GM12878 (cell line): Measurements from ENCODE around the gene NEB. TPM values are rescaled to one million over a fixed set of nuclear protein-coding genes. Genes with fewer than 3 reads are reported as not detected.
"Not testable (repeated sequence)": the region's sequence is repeated elsewhere in the genome, so short reads cannot be mapped to it uniquely, and the experiment has no call there.

ENCODE experiments used
- ATAC-seq: fragments of 200-7000 bp; cut with Tn5 transposase; 3 replicates; pipeline ENCODE4 v1.9.1; 2020; ENCODE audit warnings: mild to moderate bottlenecking, moderate library complexity
- BruUV-seq: library from RNA; stranded (reverse); fragments of 400-500 nt; replicated peaks from 2 replicates; lab custom pipeline; 2021; lab: Mats Ljungman, UMichigan
- CTCF ChIA-PET: fragments of 300-600 bp; sonication (Branson Sonifier 250); formaldehyde crosslinking; extraction: SDS; loops from one replicate; lab custom pipeline; 2021; ENCODE audit warnings: inconsistent platforms; lab: Yijun Ruan, JAX
- POLR2A ChIA-PET: fragments of 350-600 bp; formaldehyde crosslinking; extraction: SDS; loops from one replicate; lab custom pipeline; 2021; ENCODE audit warnings: inconsistent platforms; lab: Charles Lee
- RAD21 ChIA-PET: fragments of 300-600 bp; sonication (Branson Sonifier 250); formaldehyde crosslinking; loops from one replicate; lab custom pipeline; 2023; ENCODE audit warnings: antibody characterized with exemption; ENCODE audit not compliant: unreplicated experiment; lab: Charles Lee
- SMC1A ChIA-PET: fragments of 300-600 bp; sonication (Branson Sonifier 250); formaldehyde crosslinking; loops from one replicate; lab custom pipeline; 2023; ENCODE audit not compliant: unreplicated experiment, uncharacterized antibody; lab: Charles Lee
- DNase-seq: peaks from one replicate; pipeline ENCODE4 v3.0.0-alpha.2; 2011; ENCODE audit warnings: low read depth, low spot score
- FAIRE-seq: peaks from 3 replicates; lab custom pipeline; 2011; peaks lifted over from hg19 to GRCh38; lab: Jason Lieb, UNC
- H2AFZ ChIP-seq: 2 replicates; pipeline ENCODE4 v1.6.0; 2011; ENCODE audit warnings: low read depth, low read length, control low read depth; ENCODE audit not compliant: control insufficient read depth
- H3K27ac ChIP-seq: 2 replicates; pipeline ENCODE4 v1.5.1; 2011; ENCODE audit warnings: control low read depth; ENCODE audit not compliant: control insufficient read depth, insufficient read depth
- H3K27me3 ChIP-seq, 2 experiments: replicated peaks in 1 of 2; 2 replicates each; pipeline versions ENCODE4 v1.6.0 to v1.6.1; 2011; ENCODE audit warnings: low read length in 1 of 2; ENCODE audit not compliant: control insufficient read depth in 2 of 2, insufficient read depth in 2 of 2
- H3K36me3 ChIP-seq, 2 experiments: 2 replicates each; pipeline ENCODE4 v1.5.1; 2011; ENCODE audit warnings: low read length in 1 of 2; ENCODE audit not compliant: control insufficient read depth in 2 of 2, insufficient read depth in 2 of 2
- H3K4me1 ChIP-seq: 2 replicates; pipeline ENCODE4 v1.6.1; 2011; ENCODE audit warnings: mild to moderate bottlenecking, low read length, moderate library complexity, mixed read lengths; ENCODE audit not compliant: control insufficient read depth, insufficient read depth
- H3K4me2 ChIP-seq: 2 replicates; pipeline ENCODE4 v1.6.0; 2011; ENCODE audit warnings: control low read depth; ENCODE audit not compliant: control insufficient read depth, insufficient read depth
- H3K4me3 ChIP-seq: fragments of 200-600 bp; sonication (generic); 2 replicates; pipeline ENCODE4 v1.5.1; 2016
- H3K79me2 ChIP-seq: 2 replicates; pipeline ENCODE4 v1.6.0; 2011; ENCODE audit warnings: low read length; ENCODE audit not compliant: control insufficient read depth, insufficient read depth
- H3K9ac ChIP-seq: 2 replicates; pipeline ENCODE4 v1.8.0; 2011; ENCODE audit warnings: low read length, control low read depth, mixed read lengths; ENCODE audit not compliant: control insufficient read depth, insufficient read depth
- H3K9me3 ChIP-seq: replicated peaks from 3 replicates; pipeline ENCODE4 v1.5.1; 2011; ENCODE audit warnings: mild to moderate bottlenecking, low read length; ENCODE audit not compliant: control insufficient read depth, insufficient read depth
- H4K20me1 ChIP-seq: 2 replicates; pipeline ENCODE4 v1.6.0; 2011; ENCODE audit not compliant: control insufficient read depth, insufficient read depth
- NFYA ChIP-seq: IDR thresholded peaks from 2 replicates; pipeline ENCODE4 v1.6.1; 2011; ENCODE audit warnings: low read depth, mild to moderate bottlenecking, low read length, improper control_type of control experiment, borderline replicate concordance
- NR2C1 ChIP-seq: fragments of 450-650 bp; IDR thresholded peaks from 2 replicates; pipeline ENCODE4 v1.6.1; 2017; ENCODE audit warnings: antibody characterized with exemption, mild to moderate bottlenecking, moderate library complexity
- NRF1 ChIP-seq: conservative IDR thresholded peaks from 2 replicates; pipeline ENCODE4 v1.6.1; 2011; ENCODE audit warnings: mild to moderate bottlenecking, low read depth, low read length, improper control_type of control experiment
- RELA ChIP-seq: fragments of 450-650 bp; IDR thresholded peaks from 2 replicates; pipeline ENCODE4 v1.8.0; 2014; ENCODE audit warnings: borderline replicate concordance; ENCODE audit not compliant: partially characterized antibody
- SREBF1 ChIP-seq: IDR thresholded peaks from 2 replicates; pipeline ENCODE4 v1.6.1; 2012; ENCODE audit warnings: mild to moderate bottlenecking, low read length
- STAT3 ChIP-seq: IDR thresholded peaks from 2 replicates; pipeline ENCODE4 v1.6.1; 2011; ENCODE audit warnings: low read depth, low read length, improper control_type of control experiment
- YBX1 ChIP-seq: fragments of 450-650 bp; IDR thresholded peaks from 2 replicates; pipeline ENCODE4 v1.6.1; 2016; ENCODE audit warnings: antibody characterized with exemption
- WGBS: methylation state at CpG from one replicate; pipeline ENCODE4 v1.1.6; 2016; ENCODE audit warnings: low lambda C conversion rate; ENCODE audit not compliant: insufficient replicate concordance, insufficient coverage; ENCODE audit errors: missing lambda C conversion rate; 5-methylcytosine and 5-hydroxymethylcytosine counted together
- in situ Hi-C: fragments of 300-500 bp; cut with MboI; formaldehyde crosslinking; loops from 9 replicates; pipeline ENCODE4 v1.14.3; 2018; ENCODE audit warnings: mixed read lengths
- intact Hi-C: fragments of 100-400 bp; cut with micrococcal nuclease; formaldehyde crosslinking; loops from one replicate; pipeline ENCODE4 v1.14.2; 2022; ENCODE audit not compliant: unreplicated experiment
- polyA plus RNA-seq, 11 experiments: library from polyadenylated mRNA; depleted of rRNA in 4 of 11; unstranded in 6 of 11; stranded (reverse) in 5 of 11; fragments of >200 nt; fragmentation: Nextera tagmentation in 4 of 11; fragmentation: Illumina TruSeq in 1 of 11; extraction: Ambion mirVana in 4 of 11; extraction: Trizol in 1 of 11; gene quantifications; 1 replicate in 1 of 11; 2 replicates in 10 of 11; pipeline versions ENCODE4 v1.2.1 to v1.2.3, GENCODE V29; 2011 to 2016; ENCODE audit warnings: inconsistent platforms in 2 of 11, missing spikeins in 2 of 11, low read depth in 1 of 11
- total RNA-seq, 4 experiments: library from RNA; depleted of rRNA in 3 of 4; stranded (reverse); fragments of >200 nt in 3 of 4; fragmentation: Illumina TruSeq in 1 of 4; extraction: Trizol in 1 of 4; gene quantifications; 2 replicates each; pipeline versions ENCODE4 v1.2.1 to v1.2.3, GENCODE V29; 2013 to 2021
- TF ChIP-seq, protein P1 (sequence below): fragments of 150-350 bp; IDR thresholded peaks from 2 replicates; pipeline ENCODE4 v1.6.1; 2016; ENCODE audit warnings: low read depth, low read length
- TF ChIP-seq, protein P2 (sequence below): IDR thresholded peaks from 2 replicates; pipeline ENCODE4 v1.6.1; 2011; ENCODE audit warnings: mild to moderate bottlenecking, low read depth, low read length, moderate library complexity; ENCODE audit not compliant: insufficient replicate concordance
- TF ChIP-seq, protein P3 (sequence below): fragments of 450-650 bp; IDR thresholded peaks from 2 replicates; pipeline ENCODE4 v1.6.1; 2016; ENCODE audit warnings: mild to moderate bottlenecking, moderate library complexity, borderline replicate concordance

NEB gene
- total and polyA plus RNA-seq, 10 of the 15 experiments (the other 5 are each of a cell fraction or from before 2014, with no cell fraction given): 0.04 to 0.77 (median 0.12) TPM

DNA sequence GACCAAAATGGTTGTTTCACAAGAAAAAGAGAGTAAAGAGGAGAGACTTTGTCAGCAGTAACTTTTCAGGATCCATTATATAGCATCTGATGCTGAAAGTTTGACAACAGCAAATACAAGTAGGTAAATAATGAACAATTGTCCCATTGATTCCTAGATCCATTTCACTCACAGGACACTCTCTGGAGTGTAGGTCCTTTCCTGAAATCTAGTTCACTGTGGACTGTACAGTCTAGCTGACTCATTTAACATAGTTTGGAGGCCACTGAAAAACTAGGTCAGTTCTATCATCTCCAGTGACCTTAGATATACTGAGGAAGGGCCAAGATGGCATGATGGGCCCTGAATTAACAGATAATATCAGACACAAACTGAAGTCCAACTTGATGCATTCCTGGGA, 19.3 kb upstream of the NEB start (continued):
- TF ChIP-seq, protein P1, sequence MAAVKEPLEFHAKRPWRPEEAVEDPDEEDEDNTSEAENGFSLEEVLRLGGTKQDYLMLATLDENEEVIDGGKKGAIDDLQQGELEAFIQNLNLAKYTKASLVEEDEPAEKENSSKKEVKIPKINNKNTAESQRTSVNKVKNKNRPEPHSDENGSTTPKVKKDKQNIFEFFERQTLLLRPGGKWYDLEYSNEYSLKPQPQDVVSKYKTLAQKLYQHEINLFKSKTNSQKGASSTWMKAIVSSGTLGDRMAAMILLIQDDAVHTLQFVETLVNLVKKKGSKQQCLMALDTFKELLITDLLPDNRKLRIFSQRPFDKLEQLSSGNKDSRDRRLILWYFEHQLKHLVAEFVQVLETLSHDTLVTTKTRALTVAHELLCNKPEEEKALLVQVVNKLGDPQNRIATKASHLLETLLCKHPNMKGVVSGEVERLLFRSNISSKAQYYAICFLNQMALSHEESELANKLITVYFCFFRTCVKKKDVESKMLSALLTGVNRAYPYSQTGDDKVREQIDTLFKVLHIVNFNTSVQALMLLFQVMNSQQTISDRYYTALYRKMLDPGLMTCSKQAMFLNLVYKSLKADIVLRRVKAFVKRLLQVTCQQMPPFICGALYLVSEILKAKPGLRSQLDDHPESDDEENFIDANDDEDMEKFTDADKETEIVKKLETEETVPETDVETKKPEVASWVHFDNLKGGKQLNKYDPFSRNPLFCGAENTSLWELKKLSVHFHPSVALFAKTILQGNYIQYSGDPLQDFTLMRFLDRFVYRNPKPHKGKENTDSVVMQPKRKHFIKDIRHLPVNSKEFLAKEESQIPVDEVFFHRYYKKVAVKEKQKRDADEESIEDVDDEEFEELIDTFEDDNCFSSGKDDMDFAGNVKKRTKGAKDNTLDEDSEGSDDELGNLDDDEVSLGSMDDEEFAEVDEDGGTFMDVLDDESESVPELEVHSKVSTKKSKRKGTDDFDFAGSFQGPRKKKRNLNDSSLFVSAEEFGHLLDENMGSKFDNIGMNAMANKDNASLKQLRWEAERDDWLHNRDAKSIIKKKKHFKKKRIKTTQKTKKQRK: no peak
- TF ChIP-seq NRF1 (no peak), YBX1 (no peak), NFYA (no peak), STAT3 (no peak), SREBF1 (no peak), NR2C1 (no peak), RELA (no peak)
- TF ChIP-seq, protein P2, sequence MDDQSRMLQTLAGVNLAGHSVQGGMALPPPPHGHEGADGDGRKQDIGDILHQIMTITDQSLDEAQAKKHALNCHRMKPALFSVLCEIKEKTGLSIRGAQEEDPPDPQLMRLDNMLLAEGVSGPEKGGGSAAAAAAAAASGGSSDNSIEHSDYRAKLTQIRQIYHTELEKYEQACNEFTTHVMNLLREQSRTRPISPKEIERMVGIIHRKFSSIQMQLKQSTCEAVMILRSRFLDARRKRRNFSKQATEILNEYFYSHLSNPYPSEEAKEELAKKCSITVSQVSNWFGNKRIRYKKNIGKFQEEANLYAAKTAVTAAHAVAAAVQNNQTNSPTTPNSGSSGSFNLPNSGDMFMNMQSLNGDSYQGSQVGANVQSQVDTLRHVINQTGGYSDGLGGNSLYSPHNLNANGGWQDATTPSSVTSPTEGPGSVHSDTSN: no peak
- TF ChIP-seq, protein P3, sequence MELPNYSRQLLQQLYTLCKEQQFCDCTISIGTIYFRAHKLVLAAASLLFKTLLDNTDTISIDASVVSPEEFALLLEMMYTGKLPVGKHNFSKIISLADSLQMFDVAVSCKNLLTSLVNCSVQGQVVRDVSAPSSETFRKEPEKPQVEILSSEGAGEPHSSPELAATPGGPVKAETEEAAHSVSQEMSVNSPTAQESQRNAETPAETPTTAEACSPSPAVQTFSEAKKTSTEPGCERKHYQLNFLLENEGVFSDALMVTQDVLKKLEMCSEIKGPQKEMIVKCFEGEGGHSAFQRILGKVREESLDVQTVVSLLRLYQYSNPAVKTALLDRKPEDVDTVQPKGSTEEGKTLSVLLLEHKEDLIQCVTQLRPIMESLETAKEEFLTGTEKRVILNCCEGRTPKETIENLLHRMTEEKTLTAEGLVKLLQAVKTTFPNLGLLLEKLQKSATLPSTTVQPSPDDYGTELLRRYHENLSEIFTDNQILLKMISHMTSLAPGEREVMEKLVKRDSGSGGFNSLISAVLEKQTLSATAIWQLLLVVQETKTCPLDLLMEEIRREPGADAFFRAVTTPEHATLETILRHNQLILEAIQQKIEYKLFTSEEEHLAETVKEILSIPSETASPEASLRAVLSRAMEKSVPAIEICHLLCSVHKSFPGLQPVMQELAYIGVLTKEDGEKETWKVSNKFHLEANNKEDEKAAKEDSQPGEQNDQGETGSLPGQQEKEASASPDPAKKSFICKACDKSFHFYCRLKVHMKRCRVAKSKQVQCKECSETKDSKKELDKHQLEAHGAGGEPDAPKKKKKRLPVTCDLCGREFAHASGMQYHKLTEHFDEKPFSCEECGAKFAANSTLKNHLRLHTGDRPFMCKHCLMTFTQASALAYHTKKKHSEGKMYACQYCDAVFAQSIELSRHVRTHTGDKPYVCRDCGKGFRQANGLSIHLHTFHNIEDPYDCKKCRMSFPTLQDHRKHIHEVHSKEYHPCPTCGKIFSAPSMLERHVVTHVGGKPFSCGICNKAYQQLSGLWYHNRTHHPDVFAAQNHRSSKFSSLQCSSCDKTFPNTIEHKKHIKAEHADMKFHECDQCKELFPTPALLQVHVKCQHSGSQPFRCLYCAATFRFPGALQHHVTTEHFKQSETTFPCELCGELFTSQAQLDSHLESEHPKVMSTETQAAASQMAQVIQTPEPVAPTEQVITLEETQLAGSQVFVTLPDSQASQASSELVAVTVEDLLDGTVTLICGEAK: no peak

DNA sequence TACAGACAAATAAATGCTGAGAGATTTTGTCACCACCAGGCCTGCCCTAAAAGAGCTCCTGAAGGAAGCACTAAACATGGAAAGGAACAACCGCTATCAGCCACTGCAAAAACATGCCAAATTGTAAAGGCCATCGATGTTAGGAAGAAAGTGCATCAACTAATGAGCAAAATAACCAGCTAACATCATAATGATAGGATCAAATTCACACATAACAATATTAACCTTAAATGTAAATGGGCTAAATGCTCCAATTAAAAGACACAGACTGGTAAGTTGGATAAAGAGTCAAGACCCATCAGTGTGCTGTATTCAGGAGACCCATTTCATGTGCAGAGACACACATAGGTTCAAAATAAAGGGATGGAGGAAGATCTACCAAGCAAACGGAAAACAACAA, 11.0 kb upstream of the NEB start:
- ATAC-seq, POLR2A ChIA-PET, H3K4me1 ChIP-seq, in situ Hi-C loops, DNase-seq, H3K36me3 ChIP-seq, H3K79me2 ChIP-seq, CTCF ChIA-PET, SMC1A ChIA-PET, H3K9ac ChIP-seq, H3K9me3 ChIP-seq, H3K27ac ChIP-seq, FAIRE-seq, BruUV-seq, H2AFZ ChIP-seq, H4K20me1 ChIP-seq, H3K4me2 ChIP-seq, RAD21 ChIA-PET, H3K27me3 ChIP-seq, intact Hi-C loops, H3K4me3 ChIP-seq: not testable (repeated sequence)
- WGBS: 52% methylated on average over 2 of the region's 3 CpGs
